K562 (cell line): ENCODE results near the gene CSNK1D. TPM values are rescaled to one million over a fixed set of nuclear protein-coding genes. Genes with fewer than 3 reads are reported as not detected.
A peak's percentile ranks its signal among the peaks of the same experiment; 100 is the strongest.

Experiments
- CCNT2 ChIP-seq: IDR thresholded peaks from 2 replicates; pipeline ENCODE4 v1.6.1; 2011; ENCODE audit warnings: borderline replicate concordance, low read depth, mild to moderate bottlenecking, moderate library complexity, mixed read lengths, low read length; ENCODE audit not compliant: insufficient read length; ENCODE audit errors: extremely low read depth
- CEBPG ChIP-seq, 3 experiments: fragments of 200-800 bp in 1 of 3; sonication (Bioruptor generic) in 1 of 3; sonication (generic) in 1 of 3; formaldehyde crosslinking in 1 of 3; IDR thresholded peaks in 2 of 3; conservative IDR thresholded peaks in 1 of 3; 2 replicates each; pipeline versions ENCODE4 v1.6.1 to v1.8.0; 2016 to 2022; ENCODE audit warnings: missing compliant biosample characterization in 2 of 3, missing genetic modification characterization in 2 of 3, mild to moderate bottlenecking in 1 of 3, missing genetic modification reagents in 1 of 3
- CTCF ChIP-seq, 3 experiments: IDR thresholded peaks in 2 of 3; conservative IDR thresholded peaks in 1 of 3; 2 replicates each; pipeline ENCODE4 v1.5.1; 2011 to 2012; ENCODE audit warnings: low read length in 3 of 3, mild to moderate bottlenecking in 3 of 3, control low read depth in 2 of 3, improper control_type of control experiment in 1 of 3, inconsistent platforms in 1 of 3, low read depth in 1 of 3, mixed read lengths in 1 of 3, moderate library complexity in 1 of 3; ENCODE audit not compliant: insufficient read depth in 2 of 3
- E2F5 ChIP-seq: sonication (generic); formaldehyde crosslinking; IDR thresholded peaks from 2 replicates; pipeline ENCODE4 v1.8.0; 2022; ENCODE audit warnings: mild to moderate bottlenecking, missing genetic modification reagents
- EGR1 ChIP-seq: fragments of 450-650 bp; conservative IDR thresholded peaks from 2 replicates; pipeline ENCODE4 v1.6.1; 2017; ENCODE audit warnings: mild to moderate bottlenecking
- ELF1 ChIP-seq: fragments of 200-800 bp; sonication (Bioruptor generic); IDR thresholded peaks from 2 replicates; pipeline ENCODE4 v1.6.1; 2016; ENCODE audit warnings: missing genetic modification characterization, missing compliant biosample characterization
- FIP1L1 ChIP-seq: fragments of 200-400 bp; formaldehyde crosslinking; IDR thresholded peaks from 2 replicates; pipeline ENCODE4 v1.6.1; 2018; ENCODE audit warnings: mild to moderate bottlenecking, low read depth, low read length; ENCODE audit not compliant: poor library complexity, severe bottlenecking
- GATAD2A ChIP-seq: fragments of 450-650 bp; IDR thresholded peaks from 2 replicates; pipeline ENCODE4 v1.6.1; 2017
- KAT8 ChIP-seq: fragments of 450-650 bp; IDR thresholded peaks from 2 replicates; pipeline ENCODE4 v1.6.1; 2016; ENCODE audit warnings: low read depth, mild to moderate bottlenecking
- LCOR ChIP-seq: sonication (generic); formaldehyde crosslinking; IDR thresholded peaks from 2 replicates; pipeline ENCODE4 v1.8.0; 2022; ENCODE audit warnings: mild to moderate bottlenecking, missing genetic modification reagents
- MEIS2 ChIP-seq: fragments of 450-650 bp; IDR thresholded peaks from 2 replicates; pipeline ENCODE4 v1.6.1; 2014; ENCODE audit warnings: mild to moderate bottlenecking; ENCODE audit not compliant: partially characterized antibody
- MXI1 ChIP-seq: IDR thresholded peaks from 2 replicates; pipeline ENCODE4 v1.6.1; 2011; ENCODE audit warnings: low read depth, mild to moderate bottlenecking, improper control_type of control experiment, low read length
- MYNN ChIP-seq, 2 experiments: sonication (generic); formaldehyde crosslinking in 1 of 2; IDR thresholded peaks; 2 replicates each; pipeline versions ENCODE4 v1.5.0 to v1.6.1; 2016 to 2020; ENCODE audit warnings: antibody characterized with exemption in 1 of 2, missing genetic modification reagents in 1 of 2
- NFRKB ChIP-seq: fragments of 450-650 bp; IDR thresholded peaks from 2 replicates; pipeline ENCODE4 v1.6.1; 2016; ENCODE audit warnings: low read depth
- PHF20 ChIP-seq: fragments of 450-650 bp; IDR thresholded peaks from 2 replicates; pipeline ENCODE4 v1.6.1; 2018; ENCODE audit not compliant: partially characterized antibody
- POLR2G ChIP-seq: fragments of 200-400 bp; formaldehyde crosslinking; IDR thresholded peaks from 2 replicates; pipeline ENCODE4 v1.6.1; 2017; ENCODE audit warnings: low read depth, mild to moderate bottlenecking, antibody characterized with exemption, low read length, moderate library complexity
- PRMT5 ChIP-seq: sonication (generic); formaldehyde crosslinking; IDR thresholded peaks from 2 replicates; pipeline ENCODE4 v1.5.0; 2020; ENCODE audit warnings: missing genetic modification reagents
- RCOR1 ChIP-seq, 2 experiments: IDR thresholded peaks; 2 replicates each; pipeline ENCODE4 v1.6.1; 2012; ENCODE audit warnings: low read depth in 2 of 2, low read length in 2 of 2, borderline replicate concordance in 1 of 2, improper control_type of control experiment in 1 of 2
- RHOXF2B ChIP-seq: fragments of 250-450 bp; sonication (Bioruptor Pico); conservative IDR thresholded peaks from 2 replicates; pipeline ENCODE4 v1.5.1; 2021
- ZFP36 ChIP-seq: fragments of 150-350 bp; IDR thresholded peaks from 2 replicates; pipeline ENCODE4 v1.6.1; 2018; ENCODE audit warnings: low read length, low read depth; ENCODE audit not compliant: partially characterized antibody
- ZNF217 ChIP-seq: sonication (generic); formaldehyde crosslinking; IDR thresholded peaks from 2 replicates; pipeline ENCODE4 v1.8.0; 2022; ENCODE audit warnings: mild to moderate bottlenecking, missing genetic modification reagents
- ZNF282 ChIP-seq: sonication (generic); formaldehyde crosslinking; IDR thresholded peaks from 2 replicates; pipeline ENCODE4 v1.8.1; 2023; ENCODE audit warnings: missing genetic modification reagents
- ZNF436 ChIP-seq: fragments of 250-450, 450-650 bp; sonication (Bioruptor Pico); formaldehyde crosslinking; IDR thresholded peaks from 2 replicates; pipeline ENCODE4 v1.7.0; 2020; ENCODE audit warnings: mild to moderate bottlenecking
- ZNF655 ChIP-seq: fragments of 250-450 bp; sonication (Bioruptor Pico); IDR thresholded peaks from 2 replicates; pipeline ENCODE4 v1.5.0; 2021
- ZNF766 ChIP-seq: fragments of 200-800 bp; sonication (Bioruptor generic); conservative IDR thresholded peaks from 2 replicates; pipeline ENCODE4 v1.6.1; 2016; ENCODE audit warnings: missing genetic modification characterization, missing compliant biosample characterization
- polyA plus RNA-seq, 8 experiments: library from polyadenylated mRNA; depleted of rRNA in 4 of 8; stranded (reverse) in 5 of 8; unstranded in 3 of 8; fragments of >200 nt; fragmentation: Nextera tagmentation in 2 of 8; fragmentation: Illumina TruSeq in 1 of 8; extraction: Ambion mirVana in 2 of 8; extraction: Trizol in 1 of 8; gene quantifications; 2 replicates each; pipeline versions ENCODE4 v1.2.1 to v1.2.3, GENCODE V29; 2011 to 2014; ENCODE audit warnings: inconsistent platforms in 1 of 8, missing spikeins in 1 of 8
- total RNA-seq, 7 experiments: library from RNA; depleted of rRNA in 6 of 7; stranded (reverse); fragments of >200 nt in 6 of 7; fragmentation: Illumina TruSeq in 2 of 7; extraction: Trizol in 2 of 7; gene quantifications; 2 replicates each; pipeline versions ENCODE4 v1.2.1 to v1.2.3, GENCODE V29; 2011 to 2021; ENCODE audit warnings: low replicate concordance in 1 of 7

CSNK1D gene
- total and polyA plus RNA-seq, 9 of the 15 experiments (the other 6 are each of a cell fraction or from before 2014, with no cell fraction given): 6.5 to 133 (median 41.3) TPM

GRCh38 chr17:82205720-82206508, 67.6 kb downstream of the CSNK1D start (continued):
- TF ChIP-seq CTCF (IDR thresholded peaks at IDR 0.05 in 2 of 3, conservative IDR thresholded peaks at IDR 0.05 in 1 of 3; ENCODE audit: insufficient read depth in 2 of 3, low read depth in 1 of 3, low read length in 3 of 3): peak; percentile 86 to 97 (median 93)
- TF ChIP-seq ZNF217 (CRISPR knock-in tag): no peak
- TF ChIP-seq LCOR: no peak
- TF ChIP-seq RHOXF2B (CRISPR knock-in tag): no peak
- TF ChIP-seq MXI1: no peak
- no peak for TF ChIP-seq ZNF766
- TF ChIP-seq EGR1: no peak
- TF ChIP-seq MEIS2: peak; percentile 42
- no peak for TF ChIP-seq CCNT2
- TF ChIP-seq MYNN (IDR thresholded peaks at IDR 0.05): 0 out of 2 replicates have a peak, but pooled peaks have one; percentile 19
- no peak for TF ChIP-seq MYNN (CRISPR knock-in tag; IDR thresholded peaks at IDR 0.05)
- TF ChIP-seq GATAD2A: no peak
- peak; percentile 96 for TF ChIP-seq ELF1 (tag)
- no peak for TF ChIP-seq ZNF655 (CRISPR knock-in tag)
- peak; percentile 86 for TF ChIP-seq PHF20
- no peak for TF ChIP-seq NFRKB
- no peak for TF ChIP-seq E2F5 (CRISPR knock-in tag)
- TF ChIP-seq ZFP36: no peak
- peak; percentile 9 to 74; a peak in 1 of 4 replicates for TF ChIP-seq RCOR1 (IDR thresholded peaks at IDR 0.05; ENCODE audit: borderline replicate concordance in 1 of 2, low read depth in 2 of 2, low read length in 2 of 2)
- TF ChIP-seq ZNF436: no peak
- TF ChIP-seq CEBPG (CRISPR knock-in tag; IDR thresholded peaks at IDR 0.05): peak; percentile 48; the same call in 1 of the 2 replicates
- no peak for TF ChIP-seq CEBPG (tag; conservative IDR thresholded peaks at IDR 0.05 in 1 of 2, IDR thresholded peaks at IDR 0.05 in 1 of 2)
- no peak for TF ChIP-seq PRMT5 (CRISPR knock-in tag)
- peak; percentile 78 for TF ChIP-seq POLR2G
- TF ChIP-seq ZNF282 (CRISPR knock-in tag): no peak
- TF ChIP-seq KAT8: no peak
- TF ChIP-seq FIP1L1: no peak
